Heart left ventricle (tissue), 13 donors: ENCODE measurements around the gene GARIN1A.
"Not testable (repeated sequence)": the region's sequence is repeated elsewhere in the genome, so short reads cannot be mapped to it uniquely, and the experiment has no call there.

ENCODE experiments used
- POLR2A ChIP-seq, 2 donors: fragments of 450-650 bp; IDR thresholded peaks; one replicate each; pipeline ENCODE4 v1.6.1; 2017; ENCODE audit warnings: antibody characterized with exemption in 2 of 2, mild to moderate bottlenecking in 2 of 2, moderate library complexity in 2 of 2
- TF ChIP-seq, protein P1 (sequence below), 12 donors: fragments of 200-600 bp; sonication (generic) in 4 of 12; IDR thresholded peaks; one replicate each; pipeline versions ENCODE4 v1.5.0 to v1.8.0; 2018 to 2022; ENCODE audit warnings: antibody characterized with exemption in 12 of 12, mild to moderate bottlenecking in 5 of 12
- donor health status: ischemic (EF 13 %, LVEDD 7.1; RV severe dilation, severe dysfunction).
- donor health status: DM: no; HTN: yes; CAD: no.
- donor health status: DM: no; HTN: no; CAD: no.
- donor health status: ischemic (EF 25% LVEDD 6.9; RV normal size, moderate dysfunction).
- donor health status: ischemic (EF 25% LVEDD 5.7; RV mildly dilated, moderate dysfunction).
- donor health status: ischemic (EF 35%, LVEDD 5.7; RV mildly dilated, moderate dysfunction).
- donor health status: nonischemic (EF 11% LVEDD 7.7; RV severe dilation, severe dysfunction).
- donor health status: DM: yes; HTN: yes; CAD: no.
- donor health status: PGD.
- donor health status: ischemic (EF 29% LVEDD 5.4; RV normal size, mild dysfunction).
- donor health status: nonischemic (EF 23%, LVEDD 6.1; RV moderate dilation, normal function).

DNA sequence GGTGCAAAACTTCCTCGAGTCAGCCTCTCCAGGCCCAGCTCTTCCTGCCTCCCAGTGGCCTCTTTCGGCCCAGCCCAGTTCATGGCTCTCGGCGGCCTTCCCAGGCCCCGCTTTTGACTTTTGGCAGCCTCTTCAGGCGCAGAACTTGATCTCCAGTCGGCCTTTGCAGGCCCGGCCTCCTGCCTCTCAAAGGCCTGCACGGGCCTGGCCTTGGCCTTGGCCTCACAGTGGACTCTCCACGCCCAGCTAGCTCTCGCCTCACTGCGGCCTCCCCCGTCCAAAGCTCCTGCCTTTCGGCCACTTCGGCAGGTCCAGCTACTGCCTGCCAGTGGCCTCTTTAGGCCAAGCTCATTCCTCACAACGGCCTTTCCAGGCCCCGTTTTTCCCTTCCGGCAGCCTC is 17.6 kb upstream of the GARIN1A start:
- TF ChIP-seq, protein P1, sequence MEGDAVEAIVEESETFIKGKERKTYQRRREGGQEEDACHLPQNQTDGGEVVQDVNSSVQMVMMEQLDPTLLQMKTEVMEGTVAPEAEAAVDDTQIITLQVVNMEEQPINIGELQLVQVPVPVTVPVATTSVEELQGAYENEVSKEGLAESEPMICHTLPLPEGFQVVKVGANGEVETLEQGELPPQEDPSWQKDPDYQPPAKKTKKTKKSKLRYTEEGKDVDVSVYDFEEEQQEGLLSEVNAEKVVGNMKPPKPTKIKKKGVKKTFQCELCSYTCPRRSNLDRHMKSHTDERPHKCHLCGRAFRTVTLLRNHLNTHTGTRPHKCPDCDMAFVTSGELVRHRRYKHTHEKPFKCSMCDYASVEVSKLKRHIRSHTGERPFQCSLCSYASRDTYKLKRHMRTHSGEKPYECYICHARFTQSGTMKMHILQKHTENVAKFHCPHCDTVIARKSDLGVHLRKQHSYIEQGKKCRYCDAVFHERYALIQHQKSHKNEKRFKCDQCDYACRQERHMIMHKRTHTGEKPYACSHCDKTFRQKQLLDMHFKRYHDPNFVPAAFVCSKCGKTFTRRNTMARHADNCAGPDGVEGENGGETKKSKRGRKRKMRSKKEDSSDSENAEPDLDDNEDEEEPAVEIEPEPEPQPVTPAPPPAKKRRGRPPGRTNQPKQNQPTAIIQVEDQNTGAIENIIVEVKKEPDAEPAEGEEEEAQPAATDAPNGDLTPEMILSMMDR (IDR thresholded peaks at IDR 0.05): not testable (repeated sequence)
- TF ChIP-seq POLR2A (IDR thresholded peaks at IDR 0.05): not testable (repeated sequence)
